ENCODE data around the gene TJP2. TPM values are rescaled to one million over a fixed set of nuclear protein-coding genes. Genes with fewer than 3 reads are reported as not detected.

The TJP2 gene
- total RNA-seq, 1 experiment from 2014 or later, result 2.3 TPM

Other genes with a start within 250 kb of the TJP2 start
- not detected in 2 replicates for gene PRKACG, start 160.2 kb upstream of the TJP2 start, total RNA-seq (2014; rRNA removed; shearing (Covaris generic); ENCODE audit: low replicate concordance)
- gene FXN, start 138.5 kb upstream of the TJP2 start, total RNA-seq (2014; rRNA removed; shearing (Covaris generic); ENCODE audit: low replicate concordance), result 8.3 and 26.3 TPM in 2 replicates
- not detected in 2 replicates for gene ENTREP1, start 150.9 kb downstream of the TJP2 start, total RNA-seq (2014; rRNA removed; shearing (Covaris generic); ENCODE audit: low replicate concordance)